AG04450 (cell line): ENCODE measurements around the gene ARFGEF3. TPM values are rescaled to one million over a fixed set of nuclear protein-coding genes. Genes with fewer than 3 reads are reported as not detected.

ENCODE experiments used
- CTCF ChIA-PET: fragments of 300-600, 350-600 bp; formaldehyde crosslinking; extraction: SDS; loops from one replicate; lab custom pipeline; 2022; ENCODE audit warnings: antibody characterized with exemption, inconsistent platforms; lab: Charles Lee
- POLR2A ChIA-PET: fragments of 350-600 bp; formaldehyde crosslinking; extraction: SDS; loops from one replicate; lab custom pipeline; 2021; ENCODE audit warnings: antibody characterized with exemption, inconsistent platforms; lab: Yijun Ruan, JAX
- DNase-seq: peaks from one replicate; pipeline ENCODE4 v3.0.0-alpha.2; 2011; ENCODE audit warnings: low read depth, low spot score
- H3K27ac ChIP-seq: one replicate; pipeline ENCODE4 v1.5.1; 2012; ENCODE audit warnings: low read depth, low read length, control low read depth
- H3K27me3 ChIP-seq: one replicate; pipeline ENCODE4 v1.6.0; 2012; ENCODE audit warnings: low read length; ENCODE audit not compliant: control insufficient read depth, insufficient read depth
- H3K4me3 ChIP-seq: 2 replicates; pipeline ENCODE4 v1.5.1; 2011; ENCODE audit warnings: mild to moderate bottlenecking, low read depth, low read length, control low read depth
- H3K9me3 ChIP-seq: 2 replicates; pipeline ENCODE4 v1.5.1; 2012; ENCODE audit warnings: low read length; ENCODE audit not compliant: control insufficient read depth, insufficient read depth
- CTCF ChIP-seq: IDR thresholded peaks from 2 replicates; pipeline ENCODE4 v1.5.1; 2011; ENCODE audit warnings: low read depth, low read length, control low read depth, inconsistent platforms
- polyA plus RNA-seq: library from polyadenylated mRNA; depleted of rRNA; stranded (reverse); fragments of >200 nt; gene quantifications from 2 replicates; pipeline ENCODE4 v1.2.3, GENCODE V29; 2011

The ARFGEF3 gene
- polyA plus RNA-seq, 1 experiment, result 0.02 TPM

GRCh38 chr6:138289739-138290138, 128.0 kb downstream of the ARFGEF3 start:
- ChIA-PET POLR2A (no interaction called here), CTCF (no interaction called here)
- H3K27ac ChIP-seq, result no peak overlapping the region
- no peak overlapping the region for H3K4me3 ChIP-seq
- TF ChIP-seq CTCF, result no peak
- DNase-seq, result no peak
- H3K27me3 ChIP-seq, result no peaks in the 10 kb centered on the region
- peaks cover 4% of the 10 kb centered on the region; the same call in 1 of the 2 replicates for H3K9me3 ChIP-seq

GRCh38 chr6:138290423-138290962, 128.8 kb downstream of the ARFGEF3 start:
- Histone ChIP-seq H3K27me3 (no peaks in the 10 kb centered on the region), H3K9me3 (peaks cover 4% of the 10 kb centered on the region; the same call in 1 of the 2 replicates), H3K27ac (no peak overlapping the region), H3K4me3 (no peak overlapping the region)
- TF ChIP-seq CTCF, result no peak
- POLR2A ChIA-PET, result no interaction called here
- CTCF ChIA-PET, result no interaction called here
- DNase-seq, result no peak

- H3K27me3 ChIP-seq, result no peaks in the 10 kb centered on the region
- ChIA-PET POLR2A (no interaction called here), CTCF (no interaction called here)
- H3K27ac ChIP-seq, result no peak overlapping the region
- H3K9me3 ChIP-seq, result peaks cover 4% of the 10 kb centered on the region; the same call in 1 of the 2 replicates
- H3K4me3 ChIP-seq, result no peak overlapping the region
- DNase-seq, result no peak
- TF ChIP-seq CTCF, result no peak
Measured at GRCh38 chr6:138291036-138291848, 129.5 kb downstream of the ARFGEF3 start.

- ChIA-PET CTCF (no interaction called here), POLR2A (no interaction called here)
- TF ChIP-seq CTCF, result no peak
- Histone ChIP-seq H3K27ac (no peak overlapping the region), H3K27me3 (no peaks in the 10 kb centered on the region), H3K9me3 (peaks cover 1% of the 10 kb centered on the region; the same call in 1 of the 2 replicates), H3K4me3 (no peak overlapping the region)
- no peak for DNase-seq
Measured at GRCh38 chr6:138291849-138292181, 130.1 kb downstream of the ARFGEF3 start.

GRCh38 chr6:138292482-138292881, 130.7 kb downstream of the ARFGEF3 start:
- CTCF ChIA-PET, result no interaction called here
- no peak for TF ChIP-seq CTCF
- Histone ChIP-seq H3K27me3 (no peaks in the 10 kb centered on the region), H3K9me3 (no peaks in the 10 kb centered on the region; the same call in 1 of the 2 replicates), H3K27ac (no peak overlapping the region), H3K4me3 (no peak overlapping the region)
- no peak for DNase-seq
- POLR2A ChIA-PET, result no interaction called here
